T-helper 2 cell treated with Interferon-gamma antibody and Interleukin-4, amounts not matched to agents 5 μg/mL and 100 μg/mL, for 36 hours (primary cell): Measurements from ENCODE around the gene PGBD5.

Experiments used
- DNase-seq: peaks from one replicate; pipeline ENCODE4 v3.0.0; 2021; ENCODE audit warnings: low spot score
- H3K27ac Mint-ChIP-seq: one replicate; pipeline ENCODE4 v1.8.0; 2021; ENCODE audit warnings: mild to moderate bottlenecking, mixed read lengths
- H3K27me3 Mint-ChIP-seq: one replicate; pipeline ENCODE4 v1.8.0; 2021; ENCODE audit warnings: low read depth, mixed read lengths
- H3K36me3 Mint-ChIP-seq: one replicate; pipeline ENCODE4 v1.8.0; 2021; ENCODE audit warnings: low read depth, mixed read lengths
- H3K4me1 Mint-ChIP-seq: one replicate; pipeline ENCODE4 v1.8.0; 2021; ENCODE audit warnings: low read depth, mixed read lengths
- H3K4me3 Mint-ChIP-seq: one replicate; pipeline ENCODE4 v1.8.0; 2022; ENCODE audit warnings: mild to moderate bottlenecking, moderate library complexity, mixed read lengths
- H3K9me3 Mint-ChIP-seq: one replicate; pipeline ENCODE4 v1.8.0; 2021; ENCODE audit warnings: mixed read lengths

The PGBD5 gene

GRCh38 chr1:230333590-230334446 is 92.3 kb downstream of the PGBD5 start:
- Mint-ChIP-seq H3K27me3 (no peaks in the 10 kb centered on the region), H3K4me3 (no peak overlapping the region), H3K9me3 (no peaks in the 10 kb centered on the region), H3K27ac (no peak overlapping the region), H3K4me1 (no peaks in the 10 kb centered on the region), H3K36me3 (no peaks in the 10 kb centered on the region)
- DNase-seq, result no peak

- Mint-ChIP-seq H3K4me3 (no peak overlapping the region), H3K27ac (no peak overlapping the region), H3K9me3 (no peaks in the 10 kb centered on the region), H3K27me3 (no peaks in the 10 kb centered on the region), H3K4me1 (no peaks in the 10 kb centered on the region), H3K36me3 (no peaks in the 10 kb centered on the region)
- DNase-seq, result no peak
These were observed 93.5 kb downstream of the PGBD5 start for GRCh38 chr1:230332575-230333066.

GRCh38 chr1:230332061-230332460 is 94.1 kb downstream of the PGBD5 start:
- no peaks in the 10 kb centered on the region for H3K9me3 Mint-ChIP-seq
- no peaks in the 10 kb centered on the region for H3K27me3 Mint-ChIP-seq
- no peak overlapping the region for H3K27ac Mint-ChIP-seq
- no peaks in the 10 kb centered on the region for H3K4me1 Mint-ChIP-seq
- no peaks in the 10 kb centered on the region for H3K36me3 Mint-ChIP-seq
- no peak for DNase-seq
- H3K4me3 Mint-ChIP-seq, result no peak overlapping the region

GRCh38 chr1:230330157-230330556 is 96.0 kb downstream of the PGBD5 start:
- Mint-ChIP-seq H3K27ac (no peak overlapping the region), H3K36me3 (no peaks in the 10 kb centered on the region), H3K27me3 (no peaks in the 10 kb centered on the region), H3K4me3 (no peak overlapping the region), H3K9me3 (no peaks in the 10 kb centered on the region), H3K4me1 (no peaks in the 10 kb centered on the region)
- no peak for DNase-seq

- no peak overlapping the region for H3K27ac Mint-ChIP-seq
- H3K36me3 Mint-ChIP-seq, result no peaks in the 10 kb centered on the region
- H3K27me3 Mint-ChIP-seq, result no peaks in the 10 kb centered on the region
- no peaks in the 10 kb centered on the region for H3K4me1 Mint-ChIP-seq
- DNase-seq, result no peak
- no peak overlapping the region for H3K4me3 Mint-ChIP-seq
- H3K9me3 Mint-ChIP-seq, result no peaks in the 10 kb centered on the region
These were observed 97.7 kb downstream of the PGBD5 start for GRCh38 chr1:230328342-230329015.

- H3K27me3 Mint-ChIP-seq, result no peaks in the 10 kb centered on the region
- H3K27ac Mint-ChIP-seq, result no peak overlapping the region
- no peak overlapping the region for H3K4me3 Mint-ChIP-seq
- no peaks in the 10 kb centered on the region for H3K9me3 Mint-ChIP-seq
- no peaks in the 10 kb centered on the region for H3K36me3 Mint-ChIP-seq
- DNase-seq, result peak; percentile 14
- no peaks in the 10 kb centered on the region for H3K4me1 Mint-ChIP-seq
These were observed 98.2 kb downstream of the PGBD5 start for GRCh38 chr1:230327892-230328284.

- Mint-ChIP-seq H3K27me3 (no peaks in the 10 kb centered on the region), H3K9me3 (no peaks in the 10 kb centered on the region), H3K36me3 (no peaks in the 10 kb centered on the region), H3K4me3 (no peak overlapping the region), H3K4me1 (no peaks in the 10 kb centered on the region), H3K27ac (no peak overlapping the region)
- no peak for DNase-seq
These were observed 98.9 kb downstream of the PGBD5 start for GRCh38 chr1:230326971-230327891.

GRCh38 chr1:230323686-230324085 is 102.4 kb downstream of the PGBD5 start:
- Mint-ChIP-seq H3K4me1 (no peaks in the 10 kb centered on the region), H3K36me3 (no peaks in the 10 kb centered on the region), H3K27ac (no peak overlapping the region), H3K4me3 (no peak overlapping the region), H3K9me3 (no peaks in the 10 kb centered on the region), H3K27me3 (no peaks in the 10 kb centered on the region)
- DNase-seq, result no peak

GRCh38 chr1:230322967-230323547 is 103.1 kb downstream of the PGBD5 start:
- no peak for DNase-seq
- Mint-ChIP-seq H3K27ac (no peak overlapping the region), H3K4me3 (no peak overlapping the region), H3K27me3 (no peaks in the 10 kb centered on the region), H3K36me3 (no peaks in the 10 kb centered on the region), H3K4me1 (no peaks in the 10 kb centered on the region), H3K9me3 (no peaks in the 10 kb centered on the region)

- H3K36me3 Mint-ChIP-seq, result no peaks in the 10 kb centered on the region
These were observed 103.7 kb downstream of the PGBD5 start for GRCh38 chr1:230322421-230322756.

GRCh38 chr1:230321741-230322420 is 104.3 kb downstream of the PGBD5 start:
- H3K4me1 Mint-ChIP-seq, result no peaks in the 10 kb centered on the region
- no peaks in the 10 kb centered on the region for H3K36me3 Mint-ChIP-seq
- DNase-seq, result no peak
- no peaks in the 10 kb centered on the region for H3K9me3 Mint-ChIP-seq
- no peak overlapping the region for H3K4me3 Mint-ChIP-seq
- H3K27me3 Mint-ChIP-seq, result no peaks in the 10 kb centered on the region
- H3K27ac Mint-ChIP-seq, result no peak overlapping the region

More at GRCh38 chr1:230322421-230322756, 103.7 kb downstream of the PGBD5 start:
- DNase-seq, result no peak
- no peak overlapping the region for H3K4me3 Mint-ChIP-seq
- no peaks in the 10 kb centered on the region for H3K4me1 Mint-ChIP-seq
- H3K9me3 Mint-ChIP-seq, result no peaks in the 10 kb centered on the region
- H3K27ac Mint-ChIP-seq, result no peak overlapping the region
- H3K27me3 Mint-ChIP-seq, result no peaks in the 10 kb centered on the region

- DNase-seq, result no peak
- Mint-ChIP-seq H3K36me3 (no peaks in the 10 kb centered on the region), H3K27me3 (no peaks in the 10 kb centered on the region), H3K4me3 (no peak overlapping the region), H3K9me3 (no peaks in the 10 kb centered on the region), H3K27ac (no peak overlapping the region), H3K4me1 (no peaks in the 10 kb centered on the region)
These were observed 104.8 kb downstream of the PGBD5 start for GRCh38 chr1:230321341-230321740.

- Mint-ChIP-seq H3K36me3 (no peaks in the 10 kb centered on the region), H3K4me1 (no peaks in the 10 kb centered on the region), H3K27ac (no peak overlapping the region), H3K4me3 (no peak overlapping the region), H3K27me3 (no peaks in the 10 kb centered on the region), H3K9me3 (no peaks in the 10 kb centered on the region)
- no peak for DNase-seq
These were observed 105.3 kb downstream of the PGBD5 start for GRCh38 chr1:230320804-230321203.
